Stomach smooth muscle (tissue), 2 donors: ENCODE results near the gene YJU2.
"Not testable (repeated sequence)": the region's sequence is repeated elsewhere in the genome, so short reads cannot be mapped to it uniquely, and the experiment has no call there.

ENCODE experiments used
- H3K27ac ChIP-seq: one replicate; pipeline ENCODE4 v1.7.0; 2013; ENCODE audit warnings: mild to moderate bottlenecking, low read length, inconsistent platforms
- H3K27me3 ChIP-seq, 2 donors: one replicate each; pipeline ENCODE4 v1.7.0; 2013; ENCODE audit warnings: low read length in 2 of 2; ENCODE audit not compliant: insufficient read depth in 2 of 2, control insufficient read depth in 1 of 2
- H3K36me3 ChIP-seq, 2 donors: one replicate each; pipeline ENCODE4 v1.7.0; 2013; ENCODE audit warnings: low read length in 2 of 2; ENCODE audit not compliant: control insufficient read depth in 2 of 2, insufficient read depth in 2 of 2
- H3K4me1 ChIP-seq: one replicate; pipeline ENCODE4 v1.7.0; 2013; ENCODE audit warnings: low read length; ENCODE audit not compliant: control insufficient read depth, insufficient read depth
- H3K4me3 ChIP-seq, 2 donors: one replicate each; pipeline ENCODE4 v1.7.0; 2013; ENCODE audit warnings: low read length in 2 of 2
- H3K9ac ChIP-seq, 2 donors: one replicate each; pipeline ENCODE4 v1.7.0; 2013; ENCODE audit warnings: low read length in 2 of 2, mild to moderate bottlenecking in 1 of 2
- H3K9me3 ChIP-seq, 2 donors: one replicate each; pipeline ENCODE4 v1.7.0; 2013; ENCODE audit warnings: low read length in 2 of 2; ENCODE audit not compliant: control insufficient read depth in 2 of 2
- donor health status: healthy.
- donor health status: Pancreatic carcinoma.

Gene YJU2

GRCh38 chr19:4286141-4286540 lies 39.3 kb downstream of the YJU2 start:
- H3K9me3 ChIP-seq, H3K27ac ChIP-seq, H3K9ac ChIP-seq, H3K4me3 ChIP-seq, H3K36me3 ChIP-seq, H3K4me1 ChIP-seq: not testable (repeated sequence)
- peaks cover 14 to 19% of the 10 kb centered on the region in 2 donors for H3K27me3 ChIP-seq

DNA sequence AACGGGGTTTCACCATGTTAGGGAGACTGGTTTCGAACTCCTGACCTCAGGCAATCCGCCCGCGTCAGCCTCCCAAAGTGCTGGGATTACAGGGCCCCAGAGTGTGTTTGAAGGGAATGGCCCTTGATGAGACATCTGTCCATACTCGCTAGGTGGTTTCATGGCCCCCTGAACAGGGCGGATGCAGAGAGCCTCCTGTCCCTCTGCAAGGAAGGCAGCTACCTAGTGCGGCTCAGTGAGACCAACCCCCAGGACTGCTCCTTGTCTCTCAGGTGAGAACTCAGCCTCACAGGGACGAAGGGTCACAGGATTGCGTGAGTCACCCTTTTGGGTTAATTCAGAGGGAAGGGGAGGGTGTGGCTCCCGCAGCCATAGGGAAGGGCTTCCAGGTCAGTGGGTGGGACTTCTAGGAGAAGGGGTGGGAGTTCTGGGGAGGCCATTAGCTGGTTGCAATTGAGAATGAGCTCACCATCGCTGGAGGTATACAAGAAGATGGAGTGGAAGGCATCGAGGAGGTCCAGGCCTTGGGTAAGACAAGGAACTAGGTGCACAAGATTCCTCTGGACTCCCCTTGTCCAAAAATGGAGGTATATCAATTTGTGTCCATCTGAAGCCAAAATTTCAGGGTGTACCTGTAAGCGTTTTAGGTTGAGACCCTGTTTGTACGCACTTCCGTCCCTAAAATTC lies 41.4 kb downstream of the YJU2 start:
- Histone ChIP-seq H3K9me3 (no peaks in the 10 kb centered on the region), H3K4me1 (no peaks in the 10 kb centered on the region), H3K9ac (no peak overlapping the region), H3K27me3 (peaks cover 9 to 15% of the 10 kb centered on the region in 2 donors), H3K27ac (no peak overlapping the region), H3K36me3 (no peaks in the 10 kb centered on the region), H3K4me3 (no peak overlapping the region)

GRCh38 chr19:4291184-4291732 lies 44.4 kb downstream of the YJU2 start:
- no peak overlapping the region for H3K27ac ChIP-seq
- no peaks in the 10 kb centered on the region for H3K9me3 ChIP-seq
- H3K4me3 ChIP-seq: no peak overlapping the region
- H3K36me3 ChIP-seq: no peaks in the 10 kb centered on the region
- no peaks in the 10 kb centered on the region for H3K4me1 ChIP-seq
- H3K9ac ChIP-seq: no peak overlapping the region
- peaks cover 3 to 16% of the 10 kb centered on the region in 2 donors for H3K27me3 ChIP-seq

- H3K9me3 ChIP-seq: no peaks in the 10 kb centered on the region
- no peak overlapping the region for H3K9ac ChIP-seq
- no peak overlapping the region for H3K4me3 ChIP-seq
- no peaks in the 10 kb centered on the region for H3K4me1 ChIP-seq
- H3K27ac ChIP-seq: no peak overlapping the region
- peaks cover 7 to 19% of the 10 kb centered on the region in 2 donors for H3K27me3 ChIP-seq
- no peaks in the 10 kb centered on the region for H3K36me3 ChIP-seq
Observed at GRCh38 chr19:4292515-4292914, 45.6 kb downstream of the YJU2 start.

DNA sequence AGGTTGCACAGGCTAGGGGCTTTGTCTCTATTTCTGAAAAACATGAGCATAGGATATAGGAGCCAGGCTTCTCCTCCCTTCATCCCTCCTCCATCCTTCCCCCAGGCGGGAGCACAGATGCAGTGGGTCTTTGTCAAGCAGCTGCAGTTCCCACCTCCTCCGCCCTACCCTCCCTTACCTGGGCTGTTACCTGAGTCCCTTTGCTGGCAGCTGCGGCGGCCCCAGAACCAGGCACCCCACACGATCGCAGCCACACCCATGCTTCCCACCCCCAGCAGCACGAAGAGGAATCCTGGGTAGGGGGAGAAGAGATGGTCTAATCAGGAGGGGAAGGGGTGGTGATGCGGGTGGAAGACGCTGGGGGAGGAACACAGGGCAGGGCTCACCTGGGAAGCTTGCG lies 47.5 kb downstream of the YJU2 start:
- Histone ChIP-seq H3K9me3 (no peaks in the 10 kb centered on the region), H3K36me3 (no peaks in the 10 kb centered on the region), H3K4me3 (no peak overlapping the region), H3K27me3 (peaks cover 7 to 19% of the 10 kb centered on the region in 2 donors), H3K4me1 (no peaks in the 10 kb centered on the region), H3K27ac (no peak overlapping the region), H3K9ac (no peak overlapping the region)

GRCh38 chr19:4295972-4296771 lies 49.3 kb downstream of the YJU2 start:
- Histone ChIP-seq H3K27ac (no peak overlapping the region), H3K4me3 (no peak overlapping the region), H3K9ac (no peak overlapping the region), H3K4me1 (no peaks in the 10 kb centered on the region), H3K36me3 (no peaks in the 10 kb centered on the region), H3K9me3 (no peaks in the 10 kb centered on the region), H3K27me3 (peaks cover 7 to 16% of the 10 kb centered on the region in 2 donors)

DNA sequence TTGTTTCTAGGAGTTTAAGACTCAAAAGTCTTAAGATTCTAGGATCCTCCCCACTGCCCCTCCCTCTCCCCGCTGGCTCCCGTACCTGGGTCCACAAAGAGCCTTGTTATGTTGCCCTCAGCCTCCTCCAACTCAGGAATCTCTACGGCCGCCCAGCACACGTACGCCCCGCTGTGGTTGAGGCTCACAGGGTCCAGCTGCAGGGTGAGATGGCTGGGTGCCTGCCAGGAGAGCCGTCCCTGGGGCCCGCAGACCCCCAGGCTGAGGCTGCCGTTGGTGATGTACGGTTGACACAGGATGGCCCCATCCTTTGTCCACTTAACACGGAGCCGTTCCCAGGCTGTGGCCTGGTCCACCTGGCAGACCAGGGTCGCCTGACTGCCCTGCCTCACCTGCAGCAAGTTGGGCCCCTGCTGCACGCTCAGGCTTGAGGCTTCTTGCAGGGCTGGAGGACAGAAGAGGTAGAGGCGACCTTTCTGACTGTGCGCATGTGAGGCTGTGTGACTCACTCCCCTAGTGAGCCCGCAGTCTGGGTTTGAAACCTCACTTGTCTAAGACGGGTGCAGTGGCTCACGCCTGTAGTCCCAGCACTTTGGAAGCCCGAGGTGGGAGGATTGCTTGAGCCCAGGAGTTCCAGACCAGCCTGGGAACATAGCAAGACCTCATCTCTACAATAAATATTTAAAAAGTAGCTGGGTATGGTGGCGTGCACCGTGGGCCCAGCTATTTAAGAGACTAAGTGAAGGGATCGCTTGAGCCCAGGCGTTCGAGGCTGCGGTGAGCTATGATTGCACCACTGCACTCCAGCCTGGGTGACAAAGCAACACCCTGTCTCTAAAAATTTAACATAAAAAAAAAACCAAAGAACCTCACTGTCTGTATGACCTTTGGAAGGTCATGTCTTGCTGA lies 51.3 kb downstream of the YJU2 start:
- peaks cover 7 to 14% of the 10 kb centered on the region in 2 donors for H3K27me3 ChIP-seq
- no peaks in the 10 kb centered on the region for H3K36me3 ChIP-seq
- no peak overlapping the region for H3K4me3 ChIP-seq
- H3K9ac ChIP-seq: no peak overlapping the region
- H3K9me3 ChIP-seq: no peaks in the 10 kb centered on the region
- no peaks in the 10 kb centered on the region for H3K4me1 ChIP-seq
- H3K27ac ChIP-seq: no peak overlapping the region

GRCh38 chr19:4298810-4299550 lies 52.1 kb downstream of the YJU2 start:
- H3K9ac ChIP-seq: no peak overlapping the region
- no peak overlapping the region for H3K27ac ChIP-seq
- peaks cover 10 to 17% of the 10 kb centered on the region in 2 donors for H3K27me3 ChIP-seq
- H3K36me3 ChIP-seq: no peaks in the 10 kb centered on the region
- H3K4me3 ChIP-seq: no peak overlapping the region
- no peaks in the 10 kb centered on the region for H3K4me1 ChIP-seq
- no peaks in the 10 kb centered on the region for H3K9me3 ChIP-seq

- Histone ChIP-seq H3K36me3 (no peaks in the 10 kb centered on the region), H3K27me3 (peaks cover 19 to 22% of the 10 kb centered on the region in 2 donors), H3K27ac (no peak overlapping the region), H3K9ac (no peak overlapping the region), H3K4me3 (no peak overlapping the region), H3K9me3 (no peaks in the 10 kb centered on the region), H3K4me1 (no peaks in the 10 kb centered on the region)
Observed at GRCh38 chr19:4300589-4300988, 53.7 kb downstream of the YJU2 start.
